ENCODE measurements around the gene SFMBT1.

DNA sequence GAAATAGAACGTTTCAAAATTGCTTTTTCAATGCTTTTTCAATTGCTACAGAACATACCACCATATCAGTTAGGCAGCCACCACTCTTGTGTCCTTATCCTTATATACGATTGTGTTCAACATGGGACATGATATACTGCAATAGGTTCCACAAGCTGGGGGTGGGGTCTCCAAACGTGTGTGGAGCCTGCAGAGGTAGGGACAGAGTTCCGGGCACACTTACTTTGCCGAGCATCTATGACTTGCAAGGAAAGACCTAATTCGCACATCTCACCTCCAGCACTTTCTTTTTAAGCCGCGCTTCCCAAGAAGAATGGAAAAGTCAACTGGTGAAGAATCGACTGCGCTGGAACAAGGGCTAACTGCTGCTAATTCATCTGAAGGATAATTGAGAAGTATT, 39.6 kb upstream of the SFMBT1 start:
- TF ChIP-seq GFI1B (tag by site-specific recombination; IDR thresholded peaks at IDR 0.05) = no peak
- TF ChIP-seq, protein P1, sequence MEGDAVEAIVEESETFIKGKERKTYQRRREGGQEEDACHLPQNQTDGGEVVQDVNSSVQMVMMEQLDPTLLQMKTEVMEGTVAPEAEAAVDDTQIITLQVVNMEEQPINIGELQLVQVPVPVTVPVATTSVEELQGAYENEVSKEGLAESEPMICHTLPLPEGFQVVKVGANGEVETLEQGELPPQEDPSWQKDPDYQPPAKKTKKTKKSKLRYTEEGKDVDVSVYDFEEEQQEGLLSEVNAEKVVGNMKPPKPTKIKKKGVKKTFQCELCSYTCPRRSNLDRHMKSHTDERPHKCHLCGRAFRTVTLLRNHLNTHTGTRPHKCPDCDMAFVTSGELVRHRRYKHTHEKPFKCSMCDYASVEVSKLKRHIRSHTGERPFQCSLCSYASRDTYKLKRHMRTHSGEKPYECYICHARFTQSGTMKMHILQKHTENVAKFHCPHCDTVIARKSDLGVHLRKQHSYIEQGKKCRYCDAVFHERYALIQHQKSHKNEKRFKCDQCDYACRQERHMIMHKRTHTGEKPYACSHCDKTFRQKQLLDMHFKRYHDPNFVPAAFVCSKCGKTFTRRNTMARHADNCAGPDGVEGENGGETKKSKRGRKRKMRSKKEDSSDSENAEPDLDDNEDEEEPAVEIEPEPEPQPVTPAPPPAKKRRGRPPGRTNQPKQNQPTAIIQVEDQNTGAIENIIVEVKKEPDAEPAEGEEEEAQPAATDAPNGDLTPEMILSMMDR (tag by site-specific recombination; IDR thresholded peaks at IDR 0.05) = no peak

All from HEK293 (cell line).